NB4 (cell line): ENCODE measurements around the gene CIP2A.

Source experiments
- DNase-seq: peaks from one replicate; pipeline ENCODE4 v3.0.0; 2010; ENCODE audit warnings: low read depth
- H3K4me3 ChIP-seq: one replicate; pipeline ENCODE4 v1.5.1; 2011; ENCODE audit warnings: mild to moderate bottlenecking, low read depth, low read length, moderate library complexity
- MYC ChIP-seq: IDR thresholded peaks from 2 replicates; pipeline ENCODE4 v1.6.1; 2011; ENCODE audit warnings: low read depth, low read length
- POLR2A ChIP-seq: IDR thresholded peaks from 2 replicates; pipeline ENCODE4 v1.6.1; 2011; ENCODE audit warnings: mild to moderate bottlenecking; ENCODE audit not compliant: insufficient read length; ENCODE audit errors: extremely low read depth
- TF ChIP-seq, protein P1 (sequence below): IDR thresholded peaks from one replicate; pipeline ENCODE4 v1.5.1; 2012; ENCODE audit warnings: low read depth, low read length
- TF ChIP-seq, protein P2 (sequence below): IDR thresholded peaks from 2 replicates; pipeline ENCODE4 v1.6.1; 2011; ENCODE audit warnings: low read depth, low read length

CIP2A gene

DNA sequence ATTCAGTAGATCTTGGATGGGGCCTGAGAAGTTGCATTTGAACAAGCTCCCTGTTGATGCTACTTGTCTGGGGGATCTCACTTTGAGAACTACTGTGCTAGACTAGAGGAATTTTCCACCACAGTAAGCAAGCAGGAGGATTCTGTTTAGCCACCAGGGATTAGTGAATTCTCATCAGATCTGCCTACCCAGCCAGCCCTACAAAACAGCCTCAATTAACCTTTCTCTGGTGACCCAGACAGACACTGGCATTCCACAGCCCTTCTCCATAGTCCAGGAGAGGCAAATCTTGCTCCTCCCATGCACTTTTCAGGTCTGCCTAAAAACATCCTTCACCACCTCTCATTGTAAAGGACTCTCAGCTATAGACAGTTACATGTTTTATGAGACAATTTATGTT lies 62.1 kb downstream of the CIP2A start:
- DNase-seq = no peak
- no peak overlapping the region for H3K4me3 ChIP-seq
- TF ChIP-seq MYC (no peak), POLR2A (no peak)
- TF ChIP-seq, protein P1, sequence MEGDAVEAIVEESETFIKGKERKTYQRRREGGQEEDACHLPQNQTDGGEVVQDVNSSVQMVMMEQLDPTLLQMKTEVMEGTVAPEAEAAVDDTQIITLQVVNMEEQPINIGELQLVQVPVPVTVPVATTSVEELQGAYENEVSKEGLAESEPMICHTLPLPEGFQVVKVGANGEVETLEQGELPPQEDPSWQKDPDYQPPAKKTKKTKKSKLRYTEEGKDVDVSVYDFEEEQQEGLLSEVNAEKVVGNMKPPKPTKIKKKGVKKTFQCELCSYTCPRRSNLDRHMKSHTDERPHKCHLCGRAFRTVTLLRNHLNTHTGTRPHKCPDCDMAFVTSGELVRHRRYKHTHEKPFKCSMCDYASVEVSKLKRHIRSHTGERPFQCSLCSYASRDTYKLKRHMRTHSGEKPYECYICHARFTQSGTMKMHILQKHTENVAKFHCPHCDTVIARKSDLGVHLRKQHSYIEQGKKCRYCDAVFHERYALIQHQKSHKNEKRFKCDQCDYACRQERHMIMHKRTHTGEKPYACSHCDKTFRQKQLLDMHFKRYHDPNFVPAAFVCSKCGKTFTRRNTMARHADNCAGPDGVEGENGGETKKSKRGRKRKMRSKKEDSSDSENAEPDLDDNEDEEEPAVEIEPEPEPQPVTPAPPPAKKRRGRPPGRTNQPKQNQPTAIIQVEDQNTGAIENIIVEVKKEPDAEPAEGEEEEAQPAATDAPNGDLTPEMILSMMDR = no peak

DNA sequence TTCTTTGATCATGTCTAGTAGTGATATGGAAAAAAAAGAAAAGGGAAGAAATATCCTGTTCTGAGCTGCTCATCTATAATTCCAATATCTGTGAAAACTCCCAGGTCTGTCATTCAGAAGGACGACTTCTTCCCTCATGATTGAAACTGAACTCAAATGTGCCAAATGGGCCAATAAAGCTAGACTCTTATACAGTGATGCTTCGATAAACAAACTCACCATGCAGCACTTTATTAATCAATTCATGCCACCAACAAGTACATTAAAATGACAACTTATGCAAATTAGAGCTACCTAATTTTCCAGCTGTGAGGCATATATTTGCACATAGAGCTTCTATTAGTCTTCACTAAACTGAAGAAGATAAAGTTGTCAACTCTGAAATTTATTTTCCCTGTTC lies 63.3 kb downstream of the CIP2A start:
- TF ChIP-seq POLR2A (no peak), MYC (no peak)
- TF ChIP-seq, protein P2, sequence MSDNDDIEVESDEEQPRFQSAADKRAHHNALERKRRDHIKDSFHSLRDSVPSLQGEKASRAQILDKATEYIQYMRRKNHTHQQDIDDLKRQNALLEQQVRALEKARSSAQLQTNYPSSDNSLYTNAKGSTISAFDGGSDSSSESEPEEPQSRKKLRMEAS = no peak
- TF ChIP-seq, protein P1 = no peak
- DNase-seq = no peak

DNA sequence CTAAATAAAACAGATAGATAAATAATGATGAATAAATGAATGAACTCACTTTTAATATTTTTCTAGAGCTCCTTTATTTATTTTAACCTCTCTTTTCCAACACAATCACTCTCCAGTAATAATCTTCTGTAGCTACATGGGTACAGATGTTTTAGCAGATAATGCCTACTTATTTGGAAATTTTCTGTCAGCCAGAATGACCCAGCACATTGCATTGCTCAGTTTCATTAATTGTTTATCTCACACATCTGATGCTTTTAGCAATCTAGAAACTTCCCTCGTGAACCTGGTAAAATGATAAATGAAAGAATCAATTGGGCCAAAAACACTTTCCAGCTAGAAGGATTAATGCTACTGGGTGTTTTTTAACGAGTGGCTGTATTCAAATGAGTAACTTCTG lies 64.0 kb downstream of the CIP2A start:
- no peak for DNase-seq
- TF ChIP-seq, protein P2 = no peak
- TF ChIP-seq POLR2A = no peak
- H3K4me3 ChIP-seq = no peak overlapping the region

More for the DNA sequence above, 63.3 kb downstream of the CIP2A start:
- H3K4me3 ChIP-seq = no peak overlapping the region

DNA sequence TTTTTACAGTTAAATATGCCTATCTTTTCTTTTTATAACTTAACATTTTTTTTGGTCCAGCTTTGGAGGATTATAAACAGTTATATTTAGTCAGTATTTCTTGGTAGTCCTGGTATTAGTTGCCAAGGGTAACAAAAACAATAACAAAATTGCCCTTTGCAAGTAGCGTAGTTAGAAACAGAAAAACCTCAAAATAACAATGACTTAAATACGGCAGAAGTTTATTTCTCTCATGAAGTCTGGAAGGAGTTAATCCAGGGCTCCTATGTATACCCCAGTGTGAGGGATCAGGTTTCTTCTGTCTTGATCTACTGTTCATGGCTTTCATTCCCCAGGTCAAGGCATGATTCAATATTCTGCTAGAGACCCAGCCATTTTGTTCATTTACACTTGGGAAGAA lies 64.7 kb downstream of the CIP2A start:
- no peak for DNase-seq

DNA sequence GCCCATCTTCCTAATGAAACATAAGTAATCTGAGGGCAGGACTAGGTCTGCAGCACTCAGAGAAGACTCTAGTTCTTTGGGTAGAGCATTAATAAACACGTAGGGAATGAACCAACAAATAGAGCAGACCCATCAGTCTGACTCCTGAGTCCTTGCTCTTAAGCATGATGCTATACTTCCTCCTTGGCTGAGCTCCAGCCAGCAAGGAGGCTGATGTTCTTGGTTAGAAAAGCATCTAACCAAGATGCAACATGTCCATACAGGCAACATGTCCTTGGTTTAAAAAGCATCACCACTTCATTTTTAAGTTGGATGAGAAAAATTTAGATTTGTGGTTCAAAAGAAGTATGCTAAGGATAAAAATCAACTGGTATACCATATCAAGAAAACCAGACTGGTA lies 70.3 kb downstream of the CIP2A start:
- DNase-seq = no peak
- H3K4me3 ChIP-seq = no peak overlapping the region
- TF ChIP-seq MYC = no peak
- no peak for TF ChIP-seq POLR2A
- TF ChIP-seq, protein P2 = no peak
- TF ChIP-seq, protein P1 = no peak

More for the DNA sequence above, 64.7 kb downstream of the CIP2A start:
- no peak overlapping the region for H3K4me3 ChIP-seq
- TF ChIP-seq POLR2A = no peak
- TF ChIP-seq, protein P1 = no peak
- TF ChIP-seq MYC = no peak
- TF ChIP-seq, protein P2 = no peak

DNA sequence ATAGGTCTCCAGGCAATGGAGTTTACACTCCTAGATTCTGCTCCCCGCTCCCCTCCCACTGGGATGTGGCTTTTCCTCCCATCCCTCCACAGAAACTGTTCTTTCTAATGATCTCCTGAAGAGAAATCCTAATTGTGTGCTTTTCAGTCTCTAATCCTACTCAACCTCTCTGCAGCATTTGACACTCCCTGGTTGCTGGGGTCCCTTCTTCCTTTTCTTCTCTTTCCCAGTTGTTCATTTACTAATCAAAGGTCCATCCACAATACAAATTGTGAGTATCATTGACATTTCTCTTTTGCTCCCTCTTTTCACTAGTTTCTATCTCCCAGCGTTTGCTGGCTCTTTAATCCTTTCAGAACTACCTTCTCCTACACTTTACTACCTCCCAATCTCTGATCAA lies 72.4 kb downstream of the CIP2A start:
- TF ChIP-seq MYC = no peak
- TF ChIP-seq, protein P1 = no peak
- TF ChIP-seq POLR2A = no peak
- TF ChIP-seq, protein P2 = no peak
- H3K4me3 ChIP-seq = no peak overlapping the region

More for the DNA sequence above, 72.4 kb downstream of the CIP2A start:
- no peak for DNase-seq
